OCI-LY7 (cell line): Measurements from ENCODE around the gene PTPRU. TPM values are rescaled to one million over a fixed set of nuclear protein-coding genes. Genes with fewer than 3 reads are reported as not detected.
"Not testable (repeated sequence)": the region's sequence is repeated elsewhere in the genome, so short reads cannot be mapped to it uniquely, and the experiment has no call there.

Experiments used
- BruUV-seq: library from RNA; stranded (reverse); fragments of 400-500 nt; replicated peaks from 2 replicates; lab custom pipeline; 2021; lab: Mats Ljungman, UMichigan
- CTCF ChIA-PET: fragments of 300-600 bp; sonication (Branson Sonifier 250); formaldehyde crosslinking; loops from one replicate; lab custom pipeline; 2022; ENCODE audit warnings: antibody characterized with exemption; ENCODE audit not compliant: unreplicated experiment; lab: Charles Lee
- POLR2A ChIA-PET: fragments of 300-600 bp; sonication (Branson Sonifier 250); formaldehyde crosslinking; loops from one replicate; lab custom pipeline; 2022; ENCODE audit warnings: antibody characterized with exemption; lab: Charles Lee
- DNase-seq: peaks from one replicate; pipeline ENCODE4 v3.0.0-alpha.2; 2015; ENCODE audit warnings: low spot score
- H2AFZ ChIP-seq: fragments of 200-600 bp; sonication (generic), shearing (Covaris generic); 2 replicates; pipeline ENCODE4 v1.6.1; 2014; ENCODE audit warnings: mild to moderate bottlenecking, antibody characterized with exemption, low read length, moderate library complexity
- H3K27ac ChIP-seq: fragments of 200-600 bp; sonication (generic); 2 replicates; pipeline ENCODE4 v1.5.1; 2014; ENCODE audit warnings: mixed run types, low read depth, mild to moderate bottlenecking, moderate library complexity, low read length, inconsistent platforms; ENCODE audit not compliant: poor library complexity, severe bottlenecking
- H3K36me3 ChIP-seq: fragments of 200-600 bp; sonication (generic); 2 replicates; pipeline ENCODE4 v1.6.1; 2014; ENCODE audit warnings: mild to moderate bottlenecking, antibody characterized with exemption, low read length, moderate library complexity, mixed read lengths; ENCODE audit not compliant: insufficient read depth
- H3K4me1 ChIP-seq: fragments of 200-600 bp; sonication (generic); 2 replicates; pipeline ENCODE4 v1.5.1; 2014; ENCODE audit warnings: mild to moderate bottlenecking, low read length; ENCODE audit not compliant: insufficient read depth, poor library complexity, severe bottlenecking
- H3K4me2 ChIP-seq: fragments of 200-600 bp; sonication (generic); 2 replicates; pipeline ENCODE4 v1.6.1; 2014; ENCODE audit warnings: mild to moderate bottlenecking, low read length
- H3K4me3 ChIP-seq: fragments of 200-600 bp; sonication (generic); 2 replicates; pipeline ENCODE4 v1.5.1; 2014; ENCODE audit warnings: mild to moderate bottlenecking, low read depth, low read length; ENCODE audit not compliant: poor library complexity, severe bottlenecking
- H3K79me2 ChIP-seq: fragments of 200-600 bp; sonication (generic); 2 replicates; pipeline ENCODE4 v1.6.1; 2016; ENCODE audit warnings: low read depth, mild to moderate bottlenecking, low read length, moderate library complexity, mixed read lengths; ENCODE audit not compliant: insufficient read depth
- H3K9me2 ChIP-seq: fragments of 200-600 bp; sonication (generic); 2 replicates; pipeline ENCODE4 v1.6.1; 2016; ENCODE audit warnings: mild to moderate bottlenecking, low read length, mixed read lengths; ENCODE audit not compliant: insufficient read depth
- H3K9me3 ChIP-seq: fragments of 200-600 bp; sonication (generic); 2 replicates; pipeline ENCODE4 v1.6.1; 2014; ENCODE audit warnings: mild to moderate bottlenecking, mixed run types, low read length, mixed read lengths
- H4K20me1 ChIP-seq: fragments of 200-600 bp; sonication (generic); 2 replicates; pipeline ENCODE4 v1.6.1; 2014; ENCODE audit warnings: mild to moderate bottlenecking, antibody characterized with exemption, low read length, moderate library complexity, mixed read lengths; ENCODE audit not compliant: insufficient read depth
- EZH2phosphoT487 ChIP-seq: fragments of 200-600 bp; sonication (generic); IDR thresholded peaks from 2 replicates; pipeline ENCODE4 v1.6.1; 2018; ENCODE audit warnings: low read depth, borderline replicate concordance, mild to moderate bottlenecking, mixed run types, antibody characterized with exemption, low read length, moderate library complexity, mixed read lengths
- intact Hi-C: fragments of 100-400 bp; cut with micrococcal nuclease; formaldehyde crosslinking; loops from one replicate; pipeline ENCODE4 v1.10.0; 2022; ENCODE audit not compliant: unreplicated experiment
- total RNA-seq, 2 experiments: library from RNA; depleted of rRNA in 1 of 2; stranded (reverse); fragments of >200 nt in 1 of 2; shearing (Covaris generic) in 1 of 2; gene quantifications; 2 replicates each; pipeline ENCODE4 v1.2.3, GENCODE V29; 2014 to 2022
- TF ChIP-seq, protein P1 (sequence below): fragments of 200-600 bp; sonication (generic); conservative IDR thresholded peaks from 2 replicates; pipeline ENCODE4 v1.5.1; 2014; ENCODE audit warnings: mild to moderate bottlenecking, antibody characterized with exemption, low read length, moderate library complexity, mixed read lengths

PTPRU gene
- total RNA-seq, 2 experiments from 2014 or later, result 2.5 to 4.6 TPM

DNA sequence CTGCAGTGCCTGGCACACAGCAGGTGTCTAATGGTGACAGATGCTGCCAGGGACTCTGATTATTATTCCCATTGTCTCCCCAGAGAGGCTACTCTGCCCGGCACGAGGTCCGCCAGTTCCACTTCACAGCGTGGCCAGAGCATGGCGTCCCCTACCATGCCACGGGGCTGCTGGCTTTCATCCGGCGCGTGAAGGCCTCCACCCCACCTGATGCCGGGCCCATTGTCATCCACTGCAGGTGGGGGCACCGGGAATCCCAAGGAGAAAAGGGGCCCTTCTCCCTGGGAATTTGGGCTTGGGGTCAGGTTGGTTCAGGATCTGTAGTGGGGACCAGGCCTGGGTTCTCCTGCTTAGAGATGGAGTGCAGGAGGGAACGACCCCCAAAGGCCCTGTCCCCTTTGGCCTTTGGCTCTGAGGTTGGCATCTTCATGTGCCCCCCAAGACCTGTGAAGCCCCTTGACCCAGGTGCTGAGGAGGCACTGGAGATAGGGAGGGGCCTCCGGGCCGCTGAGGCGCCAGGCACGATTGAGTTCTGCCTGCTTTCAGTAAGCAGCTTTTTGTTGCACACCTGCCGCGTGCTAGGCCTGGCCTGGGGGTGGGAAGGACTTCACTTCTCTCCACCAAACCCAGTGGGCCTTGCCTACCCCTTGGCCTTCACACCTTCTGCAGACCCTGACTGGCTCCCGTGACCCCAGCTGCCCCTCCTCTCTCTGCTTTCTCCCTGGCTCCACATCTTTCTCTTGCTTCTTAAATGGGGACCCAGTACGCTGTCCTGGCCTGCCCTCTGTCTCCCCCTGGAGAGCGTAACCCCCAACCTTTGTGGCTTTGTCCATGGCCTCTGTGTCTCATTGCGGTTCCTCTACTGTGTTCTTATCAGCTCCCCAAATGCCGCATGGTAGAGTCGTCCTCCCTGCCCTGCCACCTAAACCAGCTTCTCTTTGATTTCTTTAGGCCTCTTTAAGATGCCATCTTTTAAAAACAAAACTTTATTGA lies 76.4 kb downstream of the PTPRU start:
- intact Hi-C loops, result no loop called here
- Histone ChIP-seq H3K9me3 (no peaks in the 10 kb centered on the region), H3K36me3 (no peaks in the 10 kb centered on the region), H3K4me2 (no peak overlapping the region), H3K79me2 (no peaks in the 10 kb centered on the region), H4K20me1 (no peaks in the 10 kb centered on the region), H3K4me3 (no peak overlapping the region), H3K4me1 (no peaks in the 10 kb centered on the region), H3K27ac (no peak overlapping the region), H2AFZ (no peak overlapping the region), H3K9me2 (no peaks in the 10 kb centered on the region)
- no peak for TF ChIP-seq EZH2phosphoT487
- TF ChIP-seq, protein P1, sequence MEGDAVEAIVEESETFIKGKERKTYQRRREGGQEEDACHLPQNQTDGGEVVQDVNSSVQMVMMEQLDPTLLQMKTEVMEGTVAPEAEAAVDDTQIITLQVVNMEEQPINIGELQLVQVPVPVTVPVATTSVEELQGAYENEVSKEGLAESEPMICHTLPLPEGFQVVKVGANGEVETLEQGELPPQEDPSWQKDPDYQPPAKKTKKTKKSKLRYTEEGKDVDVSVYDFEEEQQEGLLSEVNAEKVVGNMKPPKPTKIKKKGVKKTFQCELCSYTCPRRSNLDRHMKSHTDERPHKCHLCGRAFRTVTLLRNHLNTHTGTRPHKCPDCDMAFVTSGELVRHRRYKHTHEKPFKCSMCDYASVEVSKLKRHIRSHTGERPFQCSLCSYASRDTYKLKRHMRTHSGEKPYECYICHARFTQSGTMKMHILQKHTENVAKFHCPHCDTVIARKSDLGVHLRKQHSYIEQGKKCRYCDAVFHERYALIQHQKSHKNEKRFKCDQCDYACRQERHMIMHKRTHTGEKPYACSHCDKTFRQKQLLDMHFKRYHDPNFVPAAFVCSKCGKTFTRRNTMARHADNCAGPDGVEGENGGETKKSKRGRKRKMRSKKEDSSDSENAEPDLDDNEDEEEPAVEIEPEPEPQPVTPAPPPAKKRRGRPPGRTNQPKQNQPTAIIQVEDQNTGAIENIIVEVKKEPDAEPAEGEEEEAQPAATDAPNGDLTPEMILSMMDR, result no peak
- ChIA-PET POLR2A (no interaction called here), CTCF (no interaction called here)
- BruUV-seq, result no TSS peak
- DNase-seq, result no peak

DNA sequence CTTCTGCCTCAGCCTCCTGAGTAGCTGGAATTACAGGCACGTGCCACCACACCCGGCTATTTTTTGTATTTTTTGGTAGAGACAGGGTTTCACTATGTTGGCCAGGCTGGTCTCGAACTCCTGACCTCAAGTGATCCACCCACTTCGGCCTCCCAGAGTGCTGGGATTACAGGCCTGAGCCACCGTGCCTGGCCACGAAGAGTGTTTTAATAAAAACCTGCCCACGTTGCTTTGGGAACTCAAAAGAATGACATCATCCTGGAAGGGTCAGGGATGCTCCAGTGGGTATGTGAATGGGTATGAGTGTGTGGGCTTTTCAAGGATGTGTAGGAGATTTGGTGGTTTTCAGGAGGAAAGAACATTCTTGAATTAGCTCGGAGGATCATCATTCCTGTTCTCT lies 78.4 kb downstream of the PTPRU start:
- POLR2A ChIA-PET, CTCF ChIA-PET, DNase-seq: not testable (repeated sequence)

GRCh38 chr1:29315262-29315661 lies 78.9 kb downstream of the PTPRU start:
- no peak for TF ChIP-seq EZH2phosphoT487
- TF ChIP-seq, protein P1, result no peak
- Histone ChIP-seq H2AFZ (no peak overlapping the region), H3K9me2 (no peaks in the 10 kb centered on the region), H3K9me3 (no peaks in the 10 kb centered on the region), H3K79me2 (no peaks in the 10 kb centered on the region), H3K4me2 (no peak overlapping the region), H4K20me1 (no peaks in the 10 kb centered on the region), H3K4me1 (no peaks in the 10 kb centered on the region), H3K4me3 (no peak overlapping the region), H3K27ac (no peak overlapping the region), H3K36me3 (no peaks in the 10 kb centered on the region)
- no TSS peak for BruUV-seq
- intact Hi-C loops, result no loop called here
- DNase-seq, result no peak
- CTCF ChIA-PET, result no interaction called here
- POLR2A ChIA-PET, result no interaction called here

More for the DNA sequence above, 78.4 kb downstream of the PTPRU start:
- H3K4me2 ChIP-seq, intact Hi-C loops, H3K9me2 ChIP-seq, BruUV-seq, H4K20me1 ChIP-seq, H3K9me3 ChIP-seq, H3K4me1 ChIP-seq, H3K27ac ChIP-seq, H2AFZ ChIP-seq, H3K79me2 ChIP-seq, H3K4me3 ChIP-seq, H3K36me3 ChIP-seq: not testable (repeated sequence)
